ENCODE results near the gene TMEM38A. TPM values are rescaled to one million over a fixed set of nuclear protein-coding genes. Genes with fewer than 3 reads are reported as not detected.

The TMEM38A gene
- total RNA-seq, 2 donors from 2014 or later = 0.31 TPM; not detected in 1

GRCh38 chr19:16625163-16625958 lies 35.6 kb upstream of the TMEM38A start:
- Mint-ChIP-seq H3K27me3 (no peaks in the 10 kb centered on the region), H3K36me3 (no peaks in the 10 kb centered on the region), H3K4me3 (peak overlapping the region; percentile 24), H3K4me1 (ENCODE audit: low read depth in 2 of 2) (peaks cover 48 to 49% of the 10 kb centered on the region in 2 donors), H3K27ac (peak overlapping the region; percentile 85 to 92), H3K9me3 (no peaks in the 10 kb centered on the region)
- no peak for DNase-seq (ENCODE audit: low spot score)
- ATAC-seq = no peak

- Mint-ChIP-seq H3K4me1 (ENCODE audit: low read depth in 2 of 2) (peaks cover 36 to 38% of the 10 kb centered on the region in 2 donors), H3K27ac (peak overlapping the region; percentile 85 to 92), H3K27me3 (no peaks in the 10 kb centered on the region), H3K9me3 (no peaks in the 10 kb centered on the region), H3K36me3 (no peaks in the 10 kb centered on the region), H3K4me3 (peak overlapping the region; percentile 92)
- ATAC-seq (no peak), DNase-seq (ENCODE audit: low spot score) (no peak)
Observed at GRCh38 chr19:16626796-16627192, 34.1 kb upstream of the TMEM38A start.

GRCh38 chr19:16627193-16627927 lies 33.6 kb upstream of the TMEM38A start:
- Mint-ChIP-seq H3K9me3 (no peaks in the 10 kb centered on the region), H3K4me3 (peak overlapping the region; percentile 92), H3K27me3 (no peaks in the 10 kb centered on the region), H3K36me3 (no peaks in the 10 kb centered on the region), H3K27ac (peak overlapping the region; percentile 85 to 92), H3K4me1 (ENCODE audit: low read depth in 2 of 2) (peaks cover 34% of the 10 kb centered on the region in 2 donors)
- ATAC-seq (no peak), DNase-seq (ENCODE audit: low spot score) (no peak)

GRCh38 chr19:16627928-16628182 lies 33.1 kb upstream of the TMEM38A start:
- H3K36me3 Mint-ChIP-seq = no peaks in the 10 kb centered on the region
- no peak for DNase-seq (ENCODE audit: low spot score)
- H3K27me3 Mint-ChIP-seq = no peaks in the 10 kb centered on the region
- no peak for ATAC-seq
- H3K4me3 Mint-ChIP-seq = peak overlapping the region; percentile 92
- peaks cover 34% of the 10 kb centered on the region in 2 donors for H3K4me1 Mint-ChIP-seq (ENCODE audit: low read depth in 2 of 2)
- H3K27ac Mint-ChIP-seq = peak overlapping the region in 1 of 2 donors; percentile 84
- H3K9me3 Mint-ChIP-seq = no peaks in the 10 kb centered on the region

GRCh38 chr19:16628183-16628983 lies 32.6 kb upstream of the TMEM38A start, which contains the start of gene MED26:
Gene MED26 (minus strand): TSS chr19:16628204. CDS start chr19:16627943, 261 bp downstream.
- ATAC-seq = peak; percentile 98
- no peaks in the 10 kb centered on the region for H3K36me3 Mint-ChIP-seq
- peaks cover 34% of the 10 kb centered on the region in 2 donors for H3K4me1 Mint-ChIP-seq (ENCODE audit: low read depth in 2 of 2)
- DNase-seq (ENCODE audit: low spot score) = peak; percentile 97
- H3K4me3 Mint-ChIP-seq = peak within 1 kb of the TSS; percentile 92
- peak within 1 kb of the TSS; percentile 85 to 92 for H3K27ac Mint-ChIP-seq
- no peaks in the 10 kb centered on the region for H3K9me3 Mint-ChIP-seq
- no peaks in the 10 kb centered on the region for H3K27me3 Mint-ChIP-seq

- DNase-seq (ENCODE audit: low spot score) (no peak), ATAC-seq (no peak)
- H3K27ac Mint-ChIP-seq = peak overlapping the region; percentile 84 to 88
- no peaks in the 10 kb centered on the region for H3K27me3 Mint-ChIP-seq
- no peaks in the 10 kb centered on the region for H3K9me3 Mint-ChIP-seq
- peak overlapping the region; percentile 89 for H3K4me3 Mint-ChIP-seq
- H3K4me1 Mint-ChIP-seq (ENCODE audit: low read depth in 2 of 2) = peaks cover 30 to 34% of the 10 kb centered on the region in 2 donors
- H3K36me3 Mint-ChIP-seq = no peaks in the 10 kb centered on the region
Observed at GRCh38 chr19:16628984-16629691, 31.8 kb upstream of the TMEM38A start.

- Mint-ChIP-seq H3K4me1 (ENCODE audit: low read depth in 2 of 2) (peaks cover 15% of the 10 kb centered on the region in 2 donors), H3K9me3 (no peaks in the 10 kb centered on the region), H3K27me3 (no peaks in the 10 kb centered on the region), H3K36me3 (no peaks in the 10 kb centered on the region), H3K4me3 (no peak overlapping the region), H3K27ac (no peak overlapping the region)
- DNase-seq (ENCODE audit: low spot score) (no peak), ATAC-seq (no peak)
Observed at GRCh38 chr19:16631465-16631864, 29.5 kb upstream of the TMEM38A start.

- H3K27ac Mint-ChIP-seq = no peak overlapping the region
- DNase-seq (ENCODE audit: low spot score) = no peak
- H3K27me3 Mint-ChIP-seq = no peaks in the 10 kb centered on the region
- no peak for ATAC-seq
- no peaks in the 10 kb centered on the region for H3K9me3 Mint-ChIP-seq
- H3K4me1 Mint-ChIP-seq (ENCODE audit: low read depth in 2 of 2) = peaks cover 0 to 15% of the 10 kb centered on the region in 2 donors
- H3K36me3 Mint-ChIP-seq = peaks cover 4% of the 10 kb centered on the region
- H3K4me3 Mint-ChIP-seq = no peak overlapping the region
Observed at GRCh38 chr19:16637535-16637934, 23.4 kb upstream of the TMEM38A start.

- peaks cover 0 to 18% of the 10 kb centered on the region in 2 donors for H3K4me1 Mint-ChIP-seq (ENCODE audit: low read depth in 2 of 2)
- H3K36me3 Mint-ChIP-seq = peaks cover 4% of the 10 kb centered on the region
- no peak for DNase-seq (ENCODE audit: low spot score)
- no peaks in the 10 kb centered on the region for H3K9me3 Mint-ChIP-seq
- H3K27ac Mint-ChIP-seq = no peak overlapping the region
- no peak for ATAC-seq
- no peak overlapping the region for H3K4me3 Mint-ChIP-seq
- H3K27me3 Mint-ChIP-seq = no peaks in the 10 kb centered on the region
Observed at GRCh38 chr19:16638666-16639065, 22.3 kb upstream of the TMEM38A start.

GRCh38 chr19:16640951-16641350 lies 20.0 kb upstream of the TMEM38A start:
- Mint-ChIP-seq H3K27ac (no peak overlapping the region), H3K4me1 (ENCODE audit: low read depth in 2 of 2) (peaks cover 0 to 20% of the 10 kb centered on the region in 2 donors), H3K4me3 (no peak overlapping the region), H3K36me3 (peaks cover 4% of the 10 kb centered on the region), H3K27me3 (no peaks in the 10 kb centered on the region), H3K9me3 (no peaks in the 10 kb centered on the region)
- ATAC-seq (no peak), DNase-seq (ENCODE audit: low spot score) (no peak)

- ATAC-seq (no peak), DNase-seq (ENCODE audit: low spot score) (no peak)
- H3K27me3 Mint-ChIP-seq = no peaks in the 10 kb centered on the region
- H3K36me3 Mint-ChIP-seq = peaks cover 4% of the 10 kb centered on the region
- H3K4me1 Mint-ChIP-seq (ENCODE audit: low read depth in 2 of 2) = peaks cover 0 to 20% of the 10 kb centered on the region in 2 donors
- H3K27ac Mint-ChIP-seq = no peak overlapping the region
- H3K9me3 Mint-ChIP-seq = no peaks in the 10 kb centered on the region
- no peak overlapping the region for H3K4me3 Mint-ChIP-seq
Observed at GRCh38 chr19:16641695-16642094, 19.2 kb upstream of the TMEM38A start.

GRCh38 chr19:16645140-16645539 lies 15.8 kb upstream of the TMEM38A start:
- Mint-ChIP-seq H3K9me3 (no peaks in the 10 kb centered on the region), H3K27me3 (no peaks in the 10 kb centered on the region), H3K4me1 (ENCODE audit: low read depth in 2 of 2) (peaks cover 0 to 15% of the 10 kb centered on the region in 2 donors), H3K27ac (no peak overlapping the region), H3K36me3 (peaks cover 4% of the 10 kb centered on the region), H3K4me3 (no peak overlapping the region)
- DNase-seq (ENCODE audit: low spot score) (no peak), ATAC-seq (no peak)

- Mint-ChIP-seq H3K4me3 (no peak overlapping the region), H3K27ac (no peak overlapping the region), H3K4me1 (ENCODE audit: low read depth in 2 of 2) (peaks cover 0 to 22% of the 10 kb centered on the region in 2 donors), H3K36me3 (peaks cover 19% of the 10 kb centered on the region), H3K9me3 (no peaks in the 10 kb centered on the region), H3K27me3 (no peaks in the 10 kb centered on the region)
- DNase-seq (ENCODE audit: low spot score) (no peak), ATAC-seq (no peak)
Observed at GRCh38 chr19:16649734-16650133, 11.2 kb upstream of the TMEM38A start.

Measured in natural killer cell treated with Interleukin-12 subunit alpha and Interleukin-12 subunit beta and Interleukin-15 and Interleukin-18, amount 100 ng/mL, for 72 hours (primary cell).